NCI-H1092 (cell line): Measurements from ENCODE around the gene MR1.

ENCODE experiments used
- DNase-seq: peaks from one replicate; lab custom pipeline; 2025; lab: John Stamatoyannopoulos, UW

The MR1 gene

GRCh38 chr1:181033799-181034451, at the start of gene MR1:
Gene MR1 (plus strand): TSS chr1:181033983. CDS start chr1:181034008, 25 bp downstream.
- no peak for DNase-seq

GRCh38 chr1:180988253-180988752, 45.5 kb upstream of the MR1 start:
- peak; percentile 80 for DNase-seq

- no peak for DNase-seq
These were observed 39.5 kb upstream of the MR1 start for GRCh38 chr1:180994262-180994661.

- no peak for DNase-seq
These were observed 35.8 kb upstream of the MR1 start for GRCh38 chr1:180997843-180998504.

- DNase-seq, result no peak
These were observed 32.5 kb upstream of the MR1 start for GRCh38 chr1:181001091-181001780.

GRCh38 chr1:181002582-181003172, 31.1 kb upstream of the MR1 start:
- no peak for DNase-seq

- no peak for DNase-seq
These were observed 23.0 kb upstream of the MR1 start for GRCh38 chr1:181010789-181011188.

- no peak for DNase-seq
These were observed 22.2 kb upstream of the MR1 start for GRCh38 chr1:181011301-181012202.

- no peak for DNase-seq
These were observed 21.5 kb upstream of the MR1 start for GRCh38 chr1:181012203-181012745.

- DNase-seq, result no peak
These were observed 20.6 kb upstream of the MR1 start for GRCh38 chr1:181013144-181013543.

- no peak for DNase-seq
These were observed 19.1 kb upstream of the MR1 start for GRCh38 chr1:181014477-181015250.

- DNase-seq, result no peak
These were observed 18.6 kb upstream of the MR1 start for GRCh38 chr1:181015251-181015615.

GRCh38 chr1:181016563-181016962, 17.2 kb upstream of the MR1 start:
- DNase-seq, result no peak

- no peak for DNase-seq
These were observed 14.7 kb upstream of the MR1 start for GRCh38 chr1:181018901-181019681.

- DNase-seq, result no peak
These were observed 12.6 kb upstream of the MR1 start for GRCh38 chr1:181021159-181021558.

GRCh38 chr1:181021811-181022434, 11.9 kb upstream of the MR1 start:
- DNase-seq, result peak; percentile 35

- DNase-seq, result no peak
These were observed 10.3 kb upstream of the MR1 start for GRCh38 chr1:181023265-181024057.

GRCh38 chr1:181028196-181028595, 5.6 kb upstream of the MR1 start:
- DNase-seq, result no peak
